ENCODE measurements around the gene DEAF1. TPM values are rescaled to one million over a fixed set of nuclear protein-coding genes. Genes with fewer than 3 reads are reported as not detected.

The DEAF1 gene
- total and polyA plus RNA-seq, 2 of the 13 experiments (the other 11 are each of a cell fraction or from before 2014, with no cell fraction given) = 22.3 to 29.6 TPM

DNA sequence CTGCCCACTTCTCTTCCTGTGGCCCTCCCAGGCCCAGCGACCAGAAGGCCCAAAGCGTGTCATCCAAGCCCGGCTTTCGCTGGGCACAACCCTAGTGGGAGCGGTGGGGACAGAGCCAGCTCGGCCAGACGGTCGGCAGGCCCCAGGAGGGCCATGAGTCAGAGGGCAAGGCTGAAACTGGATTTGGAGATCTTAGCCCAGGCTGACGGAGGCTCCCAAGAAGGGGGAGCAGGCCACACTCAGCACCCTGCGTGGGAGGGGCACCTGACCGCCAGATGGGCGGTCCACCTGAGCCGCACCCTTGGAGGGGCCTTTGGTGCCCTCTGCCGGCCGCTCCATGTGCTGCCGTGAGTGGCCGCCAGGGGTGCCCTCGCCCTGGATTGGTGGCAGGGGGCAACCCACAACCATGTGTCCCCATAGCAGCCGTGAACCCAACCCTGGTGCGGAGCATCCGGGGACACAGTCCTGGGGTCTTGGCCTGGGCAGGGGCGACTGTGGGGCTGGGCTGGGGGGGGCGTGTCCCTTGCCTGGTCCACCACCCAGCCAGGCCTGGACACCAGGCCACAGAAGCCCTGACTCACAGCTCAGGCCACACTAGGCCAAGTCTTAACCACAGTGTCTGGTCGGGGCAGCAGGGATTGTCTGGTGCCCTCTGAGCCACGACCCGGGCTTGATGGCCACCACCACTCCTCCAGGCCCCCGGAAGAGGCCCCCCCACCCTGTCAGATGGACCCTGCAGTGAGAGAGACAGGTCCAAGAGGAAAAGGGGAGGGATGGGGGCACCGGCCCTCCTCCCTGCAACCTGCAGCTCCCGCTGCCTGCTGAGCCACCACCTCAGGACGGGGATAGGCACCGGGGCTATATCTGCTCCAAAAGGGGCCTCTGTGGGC lies 33.1 kb upstream of the DEAF1 start (continued):
- TF ChIP-seq ZHX2 (IDR thresholded peaks at IDR 0.05; ENCODE audit: low read depth) (peak; percentile 30; the same call in 1 of the 2 replicates), ZHX2 (CRISPR knock-in tag; IDR thresholded peaks at IDR 0.05; ENCODE audit: borderline replicate concordance) (no peak), ZBTB7A (CRISPR knock-in tag; IDR thresholded peaks at IDR 0.05) (peak; percentile 85; the same call in 1 of the 2 replicates), FOXK1 (CRISPR knock-in tag; IDR thresholded peaks at IDR 0.05; ENCODE audit: borderline replicate concordance, low read depth) (0 out of 2 replicates have a peak, but pooled peaks have one; percentile 26), TEAD2 (CRISPR knock-in tag; IDR thresholded peaks at IDR 0.05) (no peak), KDM2A (CRISPR knock-in tag; IDR thresholded peaks at IDR 0.05; ENCODE audit: borderline replicate concordance, low read depth) (peak; percentile 94), ERF (CRISPR knock-in tag; IDR thresholded peaks at IDR 0.05) (peak; percentile 60; the same call in 1 of the 2 replicates), MED8 (CRISPR knock-in tag; IDR thresholded peaks at IDR 0.05; ENCODE audit: insufficient replicate concordance) (peak; percentile 52), MXD1 (CRISPR knock-in tag; IDR thresholded peaks at IDR 0.05) (peak; percentile 51; the same call in 1 of the 2 replicates), HNF4A (CRISPR knock-in tag; IDR thresholded peaks at IDR 0.05) (peak; percentile 29), DR1 (CRISPR knock-in tag; IDR thresholded peaks at IDR 0.05) (peak; percentile 49; the same call in 1 of the 2 replicates), TMF1 (CRISPR knock-in tag; IDR thresholded peaks at IDR 0.05; ENCODE audit: low read depth) (0 out of 2 replicates have a peak, but pooled peaks have one; percentile 77), NFYB (CRISPR knock-in tag; IDR thresholded peaks at IDR 0.05) (0 out of 2 replicates have a peak, but pooled peaks have one; percentile 30), REPIN1 (CRISPR knock-in tag; IDR thresholded peaks at IDR 0.05; ENCODE audit: borderline replicate concordance, low read depth) (peak; percentile 87), SMYD3 (CRISPR knock-in tag; IDR thresholded peaks at IDR 0.05) (0 out of 2 replicates have a peak, but pooled peaks have one; percentile 70), ZNF296 (CRISPR knock-in tag; conservative IDR thresholded peaks at IDR 0.05) (peak; percentile 54; the same call in 1 of the 2 replicates)
- TF ChIP-seq, protein P1, sequence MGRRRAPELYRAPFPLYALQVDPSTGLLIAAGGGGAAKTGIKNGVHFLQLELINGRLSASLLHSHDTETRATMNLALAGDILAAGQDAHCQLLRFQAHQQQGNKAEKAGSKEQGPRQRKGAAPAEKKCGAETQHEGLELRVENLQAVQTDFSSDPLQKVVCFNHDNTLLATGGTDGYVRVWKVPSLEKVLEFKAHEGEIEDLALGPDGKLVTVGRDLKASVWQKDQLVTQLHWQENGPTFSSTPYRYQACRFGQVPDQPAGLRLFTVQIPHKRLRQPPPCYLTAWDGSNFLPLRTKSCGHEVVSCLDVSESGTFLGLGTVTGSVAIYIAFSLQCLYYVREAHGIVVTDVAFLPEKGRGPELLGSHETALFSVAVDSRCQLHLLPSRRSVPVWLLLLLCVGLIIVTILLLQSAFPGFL (CRISPR knock-in tag; IDR thresholded peaks at IDR 0.05) = no peak
